OCI-M2 (cell line): ENCODE data around the gene ZNF316.

Source experiments
- DNase-seq: peaks from one replicate; lab custom pipeline; 2025; ENCODE audit not compliant: unreplicated experiment; lab: John Stamatoyannopoulos, UW

ZNF316 gene

DNA sequence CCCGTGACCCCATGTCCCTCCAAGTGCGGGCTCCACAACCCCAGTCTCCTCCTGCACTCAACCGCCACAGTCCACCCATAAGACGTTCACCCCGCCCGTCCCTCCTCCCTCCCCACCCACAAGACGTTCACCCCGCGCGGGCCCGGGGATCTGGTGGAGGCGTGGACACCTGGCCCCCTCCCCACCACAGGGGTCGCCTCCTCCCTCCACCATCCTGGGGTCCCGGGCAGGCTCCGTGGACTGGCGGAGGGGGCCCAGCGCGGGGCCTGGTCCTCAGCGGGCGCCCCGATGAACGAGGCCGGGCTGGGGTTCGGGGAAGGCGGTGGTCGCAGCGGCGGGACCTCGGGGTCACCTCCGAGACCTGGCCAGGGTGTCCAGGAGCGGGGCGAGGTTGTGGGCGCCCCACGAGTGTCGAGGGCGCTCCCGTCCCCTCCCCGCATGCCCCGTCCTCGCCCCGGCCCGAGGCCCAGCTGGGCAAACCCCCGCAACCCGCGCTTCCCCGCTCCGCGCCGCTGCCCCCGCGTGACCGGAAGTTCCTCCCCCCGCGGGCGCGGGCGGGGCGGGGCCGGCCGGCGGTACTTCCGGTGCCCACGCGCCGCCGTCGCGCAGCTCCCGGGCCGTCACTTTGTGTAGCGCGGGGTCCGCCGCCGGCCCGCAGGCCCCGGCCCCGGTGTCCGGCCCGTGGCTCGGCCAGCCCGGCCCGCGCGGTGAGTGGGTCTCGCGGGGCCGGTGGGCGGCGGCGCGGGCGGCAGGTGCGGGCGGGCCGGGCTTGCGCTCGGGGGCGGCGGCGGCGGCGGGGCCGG is at the start of gene ZNF316:
Gene ZNF316 (plus strand): TSS at position 578 of the 803 bp plus-strand sequence. CDS start 5,092 bp downstream, outside the sequence.
- no peak for DNase-seq

DNA sequence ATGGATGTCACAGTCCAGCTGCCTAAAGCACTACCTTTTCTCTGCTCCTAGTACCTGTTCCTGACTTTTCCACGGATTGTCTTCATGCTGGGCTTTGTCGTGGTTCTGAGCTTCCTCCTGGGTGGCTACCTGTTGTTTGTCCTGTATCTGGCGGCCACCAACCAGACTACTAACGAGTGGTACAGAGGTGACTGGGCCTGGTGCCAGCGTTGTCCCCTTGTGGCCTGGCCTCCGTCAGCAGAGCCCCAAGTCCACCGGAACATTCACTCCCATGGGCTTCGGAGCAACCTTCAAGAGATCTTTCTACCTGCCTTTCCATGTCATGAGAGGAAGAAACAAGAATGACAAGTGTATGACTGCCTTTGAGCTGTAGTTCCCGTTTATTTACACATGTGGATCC is 48.6 kb upstream of the ZNF316 start:
- no peak for DNase-seq

DNA sequence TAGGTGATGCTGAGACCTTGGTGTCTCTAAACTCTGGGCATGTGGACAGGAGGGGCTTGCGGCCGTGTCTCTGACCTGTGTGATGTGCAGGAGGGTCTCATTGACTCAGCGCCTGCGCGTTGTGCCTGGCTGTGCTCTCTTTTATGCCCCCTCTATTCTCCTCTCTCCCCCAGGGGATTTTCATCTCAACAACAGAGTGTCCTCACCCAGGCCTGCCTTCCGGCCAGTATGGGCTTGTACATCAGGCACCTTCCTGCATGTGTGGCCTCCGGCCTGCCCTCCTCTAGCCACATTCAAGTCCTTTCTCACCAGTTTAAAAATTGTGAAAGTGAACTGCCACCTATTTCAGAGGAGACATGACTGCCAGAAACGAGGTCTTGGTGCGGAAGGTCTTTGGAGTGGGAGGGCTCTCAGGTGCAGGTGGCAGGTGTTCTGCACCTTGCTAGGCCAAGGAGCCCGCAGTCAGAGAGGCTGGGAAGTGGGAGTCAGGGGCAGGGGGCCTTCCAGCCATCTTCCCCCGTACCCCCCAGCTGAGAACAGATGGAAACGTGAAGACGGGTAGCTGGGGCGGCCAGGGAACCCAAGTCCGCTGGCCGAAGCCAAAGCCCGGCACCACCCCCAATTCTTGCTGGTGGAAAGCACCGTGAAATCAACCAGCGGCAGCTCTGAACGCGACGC is 47.8 kb upstream of the ZNF316 start:
- no peak for DNase-seq

DNA sequence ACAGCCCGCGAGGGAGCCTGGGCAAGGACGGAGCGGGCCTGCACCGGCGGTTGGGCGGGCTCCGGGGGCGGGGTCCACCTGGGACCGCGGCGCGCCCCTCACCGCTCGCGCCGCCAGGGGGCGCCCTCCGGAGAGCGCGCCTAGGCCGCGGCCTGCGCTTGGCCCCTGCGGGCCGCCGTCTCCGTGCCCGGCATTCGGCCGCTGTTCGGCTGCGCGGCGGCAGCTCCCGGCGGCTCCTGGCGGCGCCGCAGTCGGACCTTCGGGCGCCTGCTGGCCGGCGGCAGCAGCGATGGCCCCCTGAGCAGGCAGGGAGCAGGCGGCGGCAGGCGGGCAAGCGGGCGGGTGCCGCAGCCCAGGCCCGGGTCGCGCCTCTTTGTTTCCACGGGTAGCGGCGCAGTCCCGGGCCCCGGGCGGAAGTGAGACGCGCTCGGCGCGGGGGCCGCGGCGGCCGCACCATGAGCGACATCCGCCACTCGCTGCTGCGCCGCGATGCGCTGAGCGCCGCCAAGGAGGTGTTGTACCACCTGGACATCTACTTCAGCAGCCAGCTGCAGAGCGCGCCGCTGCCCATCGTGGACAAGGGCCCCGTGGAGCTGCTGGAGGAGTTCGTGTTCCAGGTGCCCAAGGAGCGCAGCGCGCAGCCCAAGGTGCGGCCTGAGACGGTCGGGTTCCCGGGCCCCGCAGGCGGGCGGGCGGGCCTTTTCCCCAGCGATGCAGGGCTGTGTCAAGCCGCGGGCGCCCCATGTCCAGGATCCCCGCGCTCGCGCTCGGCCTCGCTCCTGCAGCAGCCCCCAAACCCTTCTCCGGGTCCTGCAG is 47.1 kb upstream of the ZNF316 start, which contains the start of gene INTS15:
Gene INTS15 (plus strand): TSS at position 193 of the 816 bp plus-strand sequence. CDS start 263 bp downstream, at position 456.
- no peak for DNase-seq

DNA sequence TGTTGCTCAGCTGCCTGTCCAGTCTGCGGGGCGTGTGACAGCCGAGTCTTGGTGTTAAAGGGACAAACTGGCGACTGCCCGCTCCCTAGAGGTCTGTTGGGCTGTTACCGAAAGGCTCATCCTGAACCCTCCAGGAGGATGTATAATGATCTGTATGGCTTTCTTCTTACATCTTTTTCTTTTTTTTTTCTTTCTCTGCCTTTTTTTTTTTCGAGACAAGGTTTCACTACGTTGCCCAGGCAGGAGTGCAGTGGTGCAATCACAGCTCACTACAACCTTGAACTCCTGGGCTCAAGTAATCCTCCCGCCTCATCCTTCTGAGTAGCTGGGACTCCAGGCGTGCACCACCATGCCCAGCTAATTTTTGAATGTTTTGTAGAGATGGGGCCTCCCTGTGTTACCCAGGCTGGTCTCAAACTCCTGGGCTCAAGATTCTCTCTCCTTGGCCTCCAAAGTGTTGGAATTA is 46.4 kb upstream of the ZNF316 start:
- no peak for DNase-seq

DNA sequence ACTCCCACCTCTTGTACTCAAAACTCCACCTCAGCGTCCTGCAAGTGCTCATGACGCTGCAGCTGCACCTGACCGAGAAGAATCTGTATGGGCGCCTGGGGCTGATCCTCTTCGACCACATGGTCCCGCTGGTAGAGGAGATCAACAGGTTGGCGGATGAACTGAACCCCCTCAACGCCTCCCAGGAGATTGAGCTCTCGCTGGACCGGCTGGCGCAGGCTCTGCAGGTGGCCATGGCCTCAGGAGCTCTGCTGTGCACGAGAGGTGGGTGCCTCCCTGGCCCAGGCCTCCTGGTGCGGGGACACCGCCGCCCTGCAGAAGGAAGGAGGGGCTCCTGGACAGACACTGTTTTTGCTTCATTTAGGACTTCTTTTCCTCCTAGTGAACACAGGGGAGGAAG is 37.0 kb upstream of the ZNF316 start:
- DNase-seq: no peak

DNA sequence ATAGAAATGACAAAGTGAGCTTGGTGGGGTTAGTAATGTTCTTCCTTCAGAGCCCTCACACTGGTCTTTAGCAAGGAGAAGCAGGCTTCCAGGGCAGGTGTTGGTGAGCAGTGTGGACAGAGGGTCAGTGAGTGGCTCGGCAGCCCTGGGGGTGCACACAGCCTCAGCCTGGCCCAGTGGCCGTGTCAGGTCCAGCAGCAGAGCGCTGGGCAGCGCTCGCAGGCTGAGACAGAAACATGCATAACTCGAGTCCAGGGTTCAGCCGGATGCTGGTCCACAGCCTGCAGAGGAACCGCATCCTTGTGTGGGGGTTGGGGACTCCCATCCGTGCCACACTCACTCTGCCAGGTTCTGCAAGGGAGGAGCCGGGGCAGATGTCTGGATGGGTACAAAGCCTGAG is 32.7 kb upstream of the ZNF316 start:
- DNase-seq: no peak

DNA sequence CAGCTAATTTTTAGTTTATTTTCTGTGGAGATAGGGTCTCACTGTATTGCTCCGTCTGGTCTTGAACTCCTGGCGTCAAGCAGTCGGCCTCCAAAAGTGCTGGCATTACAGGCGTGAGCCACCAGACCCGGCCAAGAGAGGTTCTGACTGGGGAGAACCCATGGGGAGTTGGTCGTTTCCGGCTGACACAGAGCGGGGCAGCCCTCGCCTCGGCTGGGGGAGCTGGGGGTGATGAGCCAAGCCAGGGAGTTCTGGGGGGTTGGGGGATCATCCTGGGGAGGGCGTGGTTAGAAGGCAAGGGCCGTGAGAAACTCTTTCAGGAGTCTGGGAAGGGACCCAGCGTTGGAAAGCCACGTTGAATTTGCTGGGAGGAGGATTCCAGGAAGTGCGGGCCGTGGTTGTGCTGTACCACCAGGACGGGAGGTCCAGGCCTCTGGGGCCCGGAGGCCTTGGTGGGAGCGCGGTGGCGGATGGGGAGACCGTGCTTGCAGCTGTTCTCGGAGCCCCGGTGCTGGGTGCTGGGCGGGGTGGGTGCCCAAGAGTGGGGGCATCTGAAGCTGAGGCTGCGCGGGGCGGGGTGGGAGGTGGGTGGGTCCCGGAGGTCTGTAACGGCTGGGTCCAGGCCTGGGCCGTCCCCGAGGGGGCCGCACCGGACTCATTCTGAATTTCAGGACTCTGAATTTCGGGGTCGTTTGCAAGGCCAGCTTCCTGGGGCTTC is 30.1 kb upstream of the ZNF316 start:
- DNase-seq: no peak

DNA sequence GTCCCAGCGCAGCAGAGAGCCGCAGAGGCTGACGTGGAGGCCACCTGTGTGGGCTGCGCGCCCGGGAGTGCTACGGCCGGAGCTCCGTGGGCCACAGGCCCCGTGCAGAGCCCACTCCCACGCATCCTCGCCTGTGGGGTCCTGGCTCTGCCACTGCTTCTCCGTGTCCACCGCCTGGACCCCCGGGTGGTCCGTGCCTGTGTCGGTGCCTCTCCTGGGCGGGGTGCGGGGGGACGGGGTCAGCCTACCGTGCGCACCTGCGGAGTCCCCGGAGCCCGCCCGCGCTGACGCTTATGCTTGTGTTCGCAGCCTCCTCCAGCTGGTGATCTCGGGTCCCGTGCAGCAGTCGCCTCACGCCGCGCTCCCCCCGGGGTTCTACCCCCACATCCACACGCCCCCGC is 29.5 kb upstream of the ZNF316 start:
- no peak for DNase-seq

DNA sequence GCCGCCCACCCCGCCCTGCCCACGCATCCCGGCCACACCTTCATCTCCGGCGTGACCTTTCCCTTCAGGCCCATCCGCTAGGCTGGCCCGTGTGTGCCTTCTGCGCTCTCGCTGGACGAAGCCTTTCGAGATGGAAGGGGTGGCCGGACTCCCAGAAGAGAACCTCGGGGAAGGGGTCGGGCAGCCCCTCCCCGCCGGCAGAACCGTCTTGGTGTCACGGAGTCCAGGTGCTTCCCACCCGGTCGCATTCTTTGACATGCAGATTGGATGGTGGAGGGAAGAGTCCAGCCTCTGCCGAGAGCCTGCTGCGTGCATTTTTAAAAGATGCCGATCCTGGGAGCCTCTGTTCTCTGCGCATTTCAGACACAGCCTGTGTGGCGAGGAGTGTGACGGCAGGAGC is 29.0 kb upstream of the ZNF316 start:
- no peak for DNase-seq

DNA sequence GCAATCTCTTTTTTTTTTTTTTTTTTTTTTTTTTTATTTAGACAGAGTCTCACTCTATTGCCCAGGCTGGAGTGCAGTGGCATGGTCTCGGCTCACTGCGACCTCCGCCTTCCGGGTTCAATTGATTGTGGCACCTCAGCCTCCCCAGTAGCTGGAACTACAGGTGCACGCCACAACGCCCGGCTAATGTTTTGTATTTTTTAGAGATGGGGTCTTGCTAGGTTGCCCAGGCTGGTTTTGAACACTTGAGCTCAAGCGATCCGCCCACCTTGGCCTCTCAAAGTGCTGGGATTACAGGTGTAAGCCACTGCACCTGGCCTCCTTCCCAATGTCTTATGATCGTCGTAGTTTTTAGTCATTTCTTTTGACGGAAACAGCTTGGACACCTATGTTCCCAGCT is 28.3 kb upstream of the ZNF316 start:
- no peak for DNase-seq

DNA sequence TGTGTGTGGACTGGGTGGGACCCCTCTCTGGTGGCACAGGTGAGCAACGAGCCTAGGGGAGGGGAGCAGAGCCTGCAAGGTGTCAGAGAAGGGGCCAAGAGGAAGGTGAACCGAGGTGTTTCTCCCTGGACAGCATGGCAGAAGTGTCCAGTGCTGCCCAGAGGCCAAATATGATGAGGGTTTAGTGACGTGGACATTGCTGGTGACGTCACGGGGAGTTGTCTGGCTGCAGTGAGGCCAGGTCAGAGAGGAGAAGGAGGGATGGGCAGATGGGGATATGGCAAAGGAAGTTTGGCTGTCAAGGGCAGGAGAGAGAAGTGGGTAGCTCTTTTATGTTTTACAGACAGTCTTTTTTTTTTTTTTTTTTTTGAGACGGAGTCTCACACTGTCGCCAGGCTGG is 24.3 kb upstream of the ZNF316 start:
- DNase-seq: no peak

DNA sequence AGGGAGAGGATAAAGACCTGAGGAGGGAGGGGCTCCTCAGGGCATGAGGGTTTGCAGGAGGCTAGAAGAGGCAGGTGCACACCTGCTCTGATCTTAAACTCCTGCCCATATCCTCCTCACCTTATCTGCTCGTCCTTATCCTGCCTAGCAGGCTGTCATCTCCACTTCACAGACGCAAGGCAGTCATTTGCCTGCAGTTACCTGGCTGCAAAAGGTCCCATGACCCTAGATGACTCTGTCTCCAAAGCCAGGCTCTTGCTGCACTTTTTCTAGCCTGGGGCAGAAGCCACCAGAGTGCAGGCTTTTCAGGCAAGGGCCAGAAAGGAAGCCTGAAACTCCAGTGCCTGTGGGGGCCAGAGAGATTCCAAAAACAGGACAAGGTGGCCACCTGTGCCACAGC is 23.4 kb upstream of the ZNF316 start:
- no peak for DNase-seq

DNA sequence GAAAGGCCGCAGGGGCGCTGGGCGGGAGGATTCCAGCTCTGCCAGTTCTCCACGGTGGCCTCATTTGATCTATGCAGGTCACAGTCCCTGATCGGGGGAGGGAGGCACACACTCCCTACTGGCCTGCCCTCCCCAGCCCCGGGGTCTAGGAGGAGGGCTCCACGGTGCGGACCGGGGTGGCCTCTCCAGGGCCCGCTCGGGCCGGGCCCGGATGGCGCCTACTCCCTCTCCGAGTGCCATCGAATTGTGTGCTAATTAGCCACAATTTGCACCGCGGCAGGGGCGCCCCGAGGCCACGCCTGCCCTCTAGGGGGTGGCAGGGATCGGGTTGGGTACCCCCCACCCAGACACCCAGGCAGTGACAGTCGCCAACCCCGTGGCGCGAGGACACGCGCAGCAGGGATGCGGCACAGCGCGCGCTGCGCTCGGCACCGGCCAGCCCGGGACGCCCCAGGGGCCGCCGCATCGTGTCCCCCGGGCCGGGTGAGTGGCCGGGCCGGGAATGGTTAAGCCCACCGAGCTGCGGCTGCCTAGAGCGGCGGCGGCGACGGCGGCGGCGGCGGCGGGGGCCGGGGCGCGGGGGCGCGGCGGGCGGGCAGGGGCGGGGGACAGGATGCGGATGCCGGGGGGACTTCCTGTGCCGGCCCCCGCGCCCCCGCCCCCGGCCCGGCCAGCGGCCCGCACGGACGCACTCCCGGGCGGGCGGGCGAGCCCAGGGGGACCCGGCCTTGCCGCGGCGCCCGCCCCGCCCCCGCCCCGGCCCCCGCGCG is 22.0 kb upstream of the ZNF316 start, which contains the start of gene ZNF853:
Gene ZNF853 (plus strand): TSS at position 658 of the 770 bp plus-strand sequence. CDS start 565 bp downstream, outside the sequence.
- no peak for DNase-seq

DNA sequence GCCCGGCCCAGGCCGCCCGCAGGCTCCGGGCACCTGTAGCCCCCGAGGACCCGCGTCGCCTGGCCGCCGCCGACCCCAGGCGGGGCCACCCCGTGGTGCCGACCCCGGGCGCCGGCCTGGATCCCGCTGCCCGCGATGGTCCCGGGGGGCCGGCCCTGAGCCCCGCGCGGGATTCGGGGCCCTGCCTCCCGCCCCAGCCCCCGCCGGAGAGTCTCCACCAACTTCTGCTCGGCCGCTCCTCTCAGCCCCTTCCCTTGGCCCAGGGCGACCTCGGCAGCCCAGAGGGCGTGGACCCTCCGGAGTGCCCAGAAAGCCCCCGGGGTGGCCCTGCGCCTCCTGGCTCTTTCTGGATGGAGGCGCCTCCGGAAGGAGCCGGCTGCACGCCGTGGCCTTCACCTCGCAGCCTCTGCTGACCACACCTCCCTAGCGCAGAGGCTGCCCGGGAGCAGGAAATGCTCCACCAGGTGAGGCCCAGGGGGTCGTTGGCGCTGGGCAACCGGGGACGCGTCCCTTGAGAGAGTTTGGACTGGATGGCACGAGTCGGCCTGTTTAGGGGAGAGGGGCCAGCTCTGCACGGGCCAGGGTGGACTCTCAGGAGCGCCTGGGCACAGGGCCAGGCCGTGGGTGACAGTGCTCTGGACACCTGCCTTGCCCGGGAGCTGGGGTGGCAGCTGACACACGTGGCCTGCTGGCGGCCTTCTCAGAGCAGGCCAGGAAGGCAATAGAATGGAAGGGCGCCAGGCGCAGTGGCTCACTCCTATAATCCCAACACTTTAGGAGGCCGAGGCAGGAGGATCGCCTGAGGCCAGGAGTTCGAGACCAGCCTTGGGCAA is 21.2 kb upstream of the ZNF316 start:
- no peak for DNase-seq

DNA sequence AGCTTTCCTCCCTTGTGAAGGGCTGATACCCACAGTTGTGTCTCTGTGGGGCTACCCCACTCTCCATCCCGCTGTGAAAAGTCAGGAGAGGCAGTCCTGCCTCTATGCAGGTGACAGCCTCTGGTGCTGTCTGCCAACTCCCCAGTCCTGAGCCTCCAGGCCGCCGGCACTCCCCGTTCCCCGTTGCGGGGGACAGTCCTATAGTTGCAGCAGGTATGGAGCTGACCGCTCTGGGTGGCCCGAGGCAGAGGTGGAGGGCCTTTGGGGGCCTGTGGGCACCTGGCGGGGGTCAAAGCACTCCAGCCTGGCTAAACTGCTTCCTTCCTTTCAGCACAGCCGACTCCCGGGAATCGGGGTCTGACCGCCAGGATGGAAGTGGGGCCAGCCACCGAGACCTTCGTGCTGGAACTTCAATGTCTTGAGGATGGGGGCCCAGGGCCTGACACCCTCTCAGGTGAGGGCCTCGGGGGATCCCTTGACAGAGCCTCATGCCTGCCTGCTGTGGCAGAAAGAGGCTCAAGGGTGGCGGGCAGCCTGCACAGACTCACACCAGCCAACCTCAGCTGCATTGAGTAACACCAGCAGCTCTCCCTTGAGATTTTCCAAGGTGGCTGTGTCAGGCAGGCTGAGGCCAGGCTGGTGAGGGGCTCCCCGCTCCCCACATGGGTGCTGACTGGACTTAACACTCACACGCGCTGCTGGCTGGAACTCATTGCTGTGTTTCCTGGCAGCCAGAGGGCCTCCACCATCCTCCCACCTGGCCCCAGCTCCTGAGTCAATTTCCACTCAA is 20.1 kb upstream of the ZNF316 start:
- DNase-seq: no peak

DNA sequence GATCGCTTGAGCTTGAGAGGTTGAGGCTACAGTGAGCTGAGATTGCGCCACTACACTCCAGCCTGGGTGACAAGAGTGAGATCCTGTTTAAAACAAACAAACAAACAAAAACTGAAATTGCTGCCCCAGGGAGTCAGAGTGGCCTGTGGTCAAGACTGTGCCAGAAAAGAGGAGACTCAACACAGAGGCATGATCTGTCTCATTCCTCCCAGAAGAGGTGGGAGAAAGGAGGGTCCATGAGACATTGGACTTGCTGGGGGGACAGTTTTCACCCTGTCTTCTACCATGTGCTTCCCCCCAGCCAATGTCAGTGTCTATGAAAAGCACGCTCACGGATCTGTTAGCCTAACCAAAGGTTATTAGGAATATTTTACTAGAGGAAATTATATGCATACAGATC is 18.5 kb upstream of the ZNF316 start:
- DNase-seq: no peak

DNA sequence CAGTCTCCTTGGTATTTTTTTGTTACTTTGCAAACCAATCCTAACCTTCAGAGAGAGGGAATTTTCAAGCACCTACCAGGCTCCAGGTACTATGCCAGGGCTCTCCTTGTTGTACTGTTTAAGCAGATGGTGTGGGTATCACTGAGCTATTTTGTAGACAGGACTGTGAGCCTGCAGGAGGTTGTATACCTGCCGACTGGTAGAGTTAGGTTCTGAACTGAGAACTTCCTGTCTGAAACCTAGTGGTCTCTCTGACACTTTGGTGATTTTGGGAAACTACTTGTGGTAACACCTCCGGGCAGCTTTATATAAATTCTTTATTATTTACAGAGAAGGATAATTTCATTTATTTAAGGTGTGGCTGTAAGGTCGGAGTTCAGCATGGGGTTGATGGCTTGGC is 17.2 kb upstream of the ZNF316 start:
- no peak for DNase-seq
